ENCODE results near the gene KRT7.
"Not testable (repeated sequence)": the region's sequence is repeated elsewhere in the genome, so short reads cannot be mapped to it uniquely, and the experiment has no call there.

Gene KRT7

DNA sequence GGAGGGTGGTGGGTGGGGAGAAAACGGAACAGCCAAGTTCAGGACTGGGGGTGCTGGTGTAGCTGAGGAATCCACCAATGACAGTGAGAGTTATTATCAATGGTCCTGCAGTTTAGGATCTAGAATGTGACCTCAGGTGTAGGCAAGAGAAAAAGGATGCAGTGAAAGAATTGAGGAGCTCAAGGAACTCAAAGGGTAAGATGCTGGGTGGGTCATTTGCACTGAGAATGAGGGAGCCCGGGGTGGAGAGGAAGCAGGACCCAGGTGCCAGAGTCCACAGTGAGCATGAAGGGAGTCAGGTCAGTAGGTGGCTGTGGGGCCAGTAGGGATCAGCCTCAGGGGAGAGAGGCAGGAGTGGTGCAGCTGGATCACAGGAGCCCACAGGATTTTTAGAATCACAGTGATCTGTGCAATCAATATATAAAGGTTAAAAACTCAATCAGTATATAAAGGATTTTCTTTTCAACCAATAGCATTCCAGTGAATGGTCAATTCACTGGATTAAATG lies 3.2 kb upstream of the KRT7 start:
- no peak for DNase-seq (ENCODE audit: low spot score)

DNA sequence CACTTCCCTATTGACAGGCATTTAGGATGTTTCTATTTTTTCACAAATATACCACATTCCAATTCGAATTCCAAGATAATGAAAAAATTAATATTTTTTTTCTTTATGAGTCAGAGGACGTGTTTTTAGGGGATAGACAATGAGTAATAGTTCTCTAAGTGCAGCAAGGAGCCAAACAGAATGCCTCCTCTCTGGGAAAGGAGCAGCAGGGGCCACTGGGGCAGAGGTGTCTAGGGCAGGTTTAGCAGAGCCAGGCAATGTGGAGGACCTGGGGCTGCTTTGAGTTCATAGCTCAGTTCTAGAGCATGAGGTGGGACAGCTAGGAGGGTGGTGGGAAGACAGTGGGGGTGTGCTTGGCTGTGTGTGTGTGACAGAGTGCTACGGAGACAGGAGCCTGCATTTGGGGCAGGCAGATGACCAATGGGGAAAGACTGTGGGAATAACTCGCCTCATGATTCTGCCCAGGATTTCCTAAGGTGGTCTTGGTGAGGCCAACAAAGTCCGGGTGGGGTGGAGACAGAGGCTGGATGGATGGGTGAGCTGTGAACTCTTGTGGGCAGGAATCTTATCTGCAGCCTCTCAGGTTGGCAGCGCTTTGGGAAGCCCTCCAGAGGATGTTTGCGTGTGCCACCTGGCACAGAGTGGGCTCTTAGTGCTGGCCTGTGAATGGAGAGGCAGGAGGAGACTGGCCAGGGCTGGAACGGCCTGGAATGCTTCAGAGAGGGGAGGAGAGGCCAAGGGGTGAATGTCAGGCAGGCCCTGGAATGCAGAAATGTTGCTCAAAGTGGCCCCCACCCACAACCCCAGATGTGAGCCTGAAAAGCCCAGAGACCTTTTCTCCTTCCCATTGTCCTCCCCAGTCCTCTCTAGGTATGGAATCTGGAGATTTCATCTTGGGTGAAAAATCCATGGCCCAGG lies 2.4 kb upstream of the KRT7 start:
- DNase-seq (ENCODE audit: low spot score) = peak; percentile 85

DNA sequence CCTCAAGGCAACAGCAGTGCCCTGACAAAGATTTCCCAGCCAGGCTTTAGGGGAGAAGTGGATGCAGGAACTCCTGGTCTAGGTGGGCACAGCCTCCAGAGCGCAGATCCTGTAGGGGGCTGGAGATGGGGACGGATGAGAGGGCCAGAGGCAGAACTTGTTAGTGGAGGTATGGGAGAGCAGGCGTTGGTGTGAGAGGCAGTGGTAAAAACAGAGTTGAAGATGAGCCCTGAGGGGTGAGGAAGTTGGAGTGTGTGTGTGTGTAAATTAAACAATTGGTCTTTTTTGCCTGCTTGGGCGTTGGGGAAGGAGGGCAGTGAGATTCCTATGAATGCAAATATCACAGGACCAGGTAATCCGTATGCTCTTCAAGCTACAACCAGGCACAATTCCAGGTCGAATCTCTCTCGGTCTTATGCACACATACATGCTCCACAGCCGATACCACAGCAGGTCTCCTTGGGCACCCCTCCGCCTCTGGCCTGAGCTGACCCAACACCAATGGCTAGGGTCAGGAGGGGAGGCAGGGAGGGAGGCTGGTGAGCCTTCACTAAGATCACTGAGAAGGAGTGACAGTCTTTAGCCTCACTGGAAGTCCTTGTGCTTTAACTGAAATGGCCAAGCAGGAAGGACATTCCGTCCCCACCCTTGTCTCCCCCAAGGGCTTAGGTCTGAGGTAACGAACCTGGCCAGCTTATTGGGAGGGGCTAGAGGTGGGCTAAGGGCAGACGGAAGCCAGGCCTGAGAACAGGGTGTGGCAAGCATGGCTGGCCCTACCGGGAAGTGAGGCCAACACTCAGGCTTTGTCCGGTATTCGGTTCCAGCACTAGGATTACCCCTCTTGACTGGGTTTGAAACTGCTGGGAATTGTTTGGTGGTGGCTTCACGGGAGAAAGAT lies 1.5 kb upstream of the KRT7 start:
- DNase-seq (ENCODE audit: low spot score) = peak; percentile 59

DNA sequence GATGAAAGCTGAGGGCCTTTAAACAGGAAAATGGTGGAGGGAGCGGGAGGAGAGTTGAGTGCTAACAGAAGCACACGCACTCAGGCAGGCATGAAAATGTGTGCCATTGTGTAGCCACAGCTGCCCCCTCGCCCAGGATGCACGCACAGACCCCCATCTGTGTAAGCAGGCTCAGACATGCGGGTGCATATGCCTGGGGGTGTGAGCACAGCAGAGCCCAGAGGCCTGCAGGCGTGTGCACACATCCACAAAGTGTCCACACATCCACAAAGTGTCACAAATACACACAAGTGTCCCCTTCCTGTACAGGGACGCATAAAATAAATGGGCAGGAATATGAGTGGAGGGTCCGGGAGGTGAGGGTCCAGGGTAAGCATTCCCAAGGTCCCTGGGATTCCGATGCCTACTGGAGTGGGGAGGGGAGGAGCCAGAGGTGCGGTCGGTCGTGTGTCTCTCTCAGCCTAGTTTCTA lies 805 bp upstream of the KRT7 start:
- DNase-seq (ENCODE audit: low spot score) = no peak

DNA sequence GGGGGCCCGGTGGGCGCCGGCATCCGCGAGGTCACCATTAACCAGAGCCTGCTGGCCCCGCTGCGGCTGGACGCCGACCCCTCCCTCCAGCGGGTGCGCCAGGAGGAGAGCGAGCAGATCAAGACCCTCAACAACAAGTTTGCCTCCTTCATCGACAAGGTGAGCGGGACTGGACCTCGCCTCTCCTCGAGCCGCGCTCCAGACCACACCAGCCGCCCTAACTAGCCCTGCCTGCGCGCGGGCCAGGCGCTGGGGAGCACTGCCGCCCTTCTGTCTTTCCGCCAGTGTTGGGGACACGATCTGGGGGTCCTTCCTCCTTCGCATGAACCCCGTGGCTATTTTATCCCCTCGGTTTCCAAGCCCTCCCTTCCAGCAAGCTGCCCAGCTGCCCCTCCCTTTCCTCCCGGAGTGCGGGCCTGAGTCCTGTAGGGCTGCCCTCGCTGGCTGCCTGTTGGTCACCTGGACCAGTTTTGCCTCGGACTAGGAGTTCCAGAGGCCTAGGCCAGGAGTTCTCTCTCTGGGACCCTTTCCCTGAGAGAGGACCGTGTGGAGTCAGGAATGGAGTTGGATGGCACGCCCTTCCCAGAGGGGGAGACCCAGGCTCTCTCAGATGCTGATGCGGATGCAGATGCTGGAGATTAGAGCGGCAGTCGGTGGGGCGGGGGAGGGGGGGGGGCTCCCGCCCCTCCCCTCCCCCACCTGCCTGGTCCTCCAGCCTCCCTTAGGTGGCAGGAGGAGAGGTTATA lies 592 bp downstream of the KRT7 start:
- no peak for DNase-seq (ENCODE audit: low spot score)

DNA sequence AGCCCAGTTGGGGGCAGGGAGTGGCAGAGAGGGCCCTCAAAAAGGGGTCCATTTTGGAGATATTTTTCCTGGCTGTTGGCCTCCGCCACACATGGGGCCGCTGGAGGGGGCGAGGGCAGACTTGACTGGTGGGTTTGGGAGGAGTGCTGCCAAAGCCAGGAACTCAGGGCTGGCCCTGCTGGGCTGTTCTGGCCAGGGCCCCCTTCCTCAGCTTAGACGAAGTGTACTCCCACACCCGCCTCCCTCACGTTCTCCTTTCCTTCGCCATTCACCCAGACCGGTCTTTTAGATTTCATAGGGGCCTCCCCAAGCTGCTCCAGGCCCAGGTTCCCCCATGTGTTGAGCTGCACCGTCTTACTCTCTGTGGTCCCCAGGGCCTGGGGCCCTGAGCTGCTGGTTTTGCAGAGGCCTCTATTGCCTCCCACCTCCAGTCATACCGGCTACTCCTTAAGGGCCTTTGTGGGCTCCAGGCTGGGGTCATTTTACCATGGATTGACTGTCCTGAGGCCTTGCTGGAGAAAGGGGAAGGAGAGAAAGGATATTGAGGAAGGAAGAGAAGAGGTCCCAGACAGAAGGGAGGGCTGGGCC lies 1.3 kb downstream of the KRT7 start:
- no peak for DNase-seq (ENCODE audit: low spot score)

DNA sequence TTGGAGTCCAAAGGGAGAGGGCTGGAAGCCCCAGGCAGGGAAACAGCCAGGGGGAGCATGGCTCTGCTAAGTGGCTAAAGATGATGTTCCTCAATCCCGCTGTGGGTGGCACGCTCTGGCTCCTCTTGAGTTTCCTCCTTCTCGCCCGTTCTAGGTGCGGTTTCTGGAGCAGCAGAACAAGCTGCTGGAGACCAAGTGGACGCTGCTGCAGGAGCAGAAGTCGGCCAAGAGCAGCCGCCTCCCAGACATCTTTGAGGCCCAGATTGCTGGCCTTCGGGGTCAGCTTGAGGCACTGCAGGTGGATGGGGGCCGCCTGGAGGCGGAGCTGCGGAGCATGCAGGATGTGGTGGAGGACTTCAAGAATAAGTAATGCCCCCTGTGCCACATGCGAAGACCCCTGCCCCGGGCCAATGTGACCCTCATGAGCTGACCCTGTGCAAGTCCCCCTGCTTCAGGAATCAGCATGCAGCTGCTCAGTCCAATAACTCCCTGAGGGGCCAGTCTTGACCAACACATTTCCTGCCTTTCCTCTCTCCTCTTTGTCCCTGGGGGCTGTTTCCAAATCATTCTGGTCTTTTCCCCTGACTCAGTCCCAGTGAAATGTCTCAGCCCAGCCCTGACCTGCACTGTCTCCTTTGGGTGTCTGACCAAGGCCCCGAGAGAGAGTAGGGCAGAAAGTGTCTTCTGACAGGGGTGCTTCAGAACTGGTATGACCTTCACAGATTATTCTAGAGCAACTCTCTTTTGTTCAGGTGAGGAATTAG lies 2.1 kb downstream of the KRT7 start:
- DNase-seq (ENCODE audit: low spot score) = no peak

DNA sequence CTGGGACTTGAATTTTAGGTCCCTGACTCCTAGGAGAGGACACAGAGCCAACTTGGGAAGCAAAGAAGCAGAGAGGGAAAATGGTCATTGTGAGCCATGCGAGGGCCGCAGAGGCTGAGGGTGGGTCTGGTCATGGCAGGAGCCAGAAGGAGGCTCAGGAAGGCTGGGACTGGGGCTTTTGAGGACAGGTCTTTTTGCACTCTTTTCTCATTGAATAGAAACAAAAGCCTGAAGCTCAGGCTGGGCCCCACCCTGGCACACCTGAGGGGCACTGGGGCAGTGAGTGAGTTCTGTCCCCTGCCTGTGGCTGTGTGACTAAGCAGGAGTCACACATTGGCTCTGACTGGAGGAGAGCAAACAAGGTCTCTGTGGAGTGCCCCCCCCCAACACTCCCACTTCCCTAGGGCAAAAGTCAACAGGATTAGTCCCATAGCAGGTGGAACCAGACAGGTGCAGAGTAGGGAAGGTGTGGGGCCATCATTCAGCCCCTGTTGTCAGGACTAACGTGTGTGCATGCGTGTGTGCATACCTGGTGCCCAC lies 2.8 kb downstream of the KRT7 start:
- peak; percentile 94 for DNase-seq (ENCODE audit: low spot score)

DNA sequence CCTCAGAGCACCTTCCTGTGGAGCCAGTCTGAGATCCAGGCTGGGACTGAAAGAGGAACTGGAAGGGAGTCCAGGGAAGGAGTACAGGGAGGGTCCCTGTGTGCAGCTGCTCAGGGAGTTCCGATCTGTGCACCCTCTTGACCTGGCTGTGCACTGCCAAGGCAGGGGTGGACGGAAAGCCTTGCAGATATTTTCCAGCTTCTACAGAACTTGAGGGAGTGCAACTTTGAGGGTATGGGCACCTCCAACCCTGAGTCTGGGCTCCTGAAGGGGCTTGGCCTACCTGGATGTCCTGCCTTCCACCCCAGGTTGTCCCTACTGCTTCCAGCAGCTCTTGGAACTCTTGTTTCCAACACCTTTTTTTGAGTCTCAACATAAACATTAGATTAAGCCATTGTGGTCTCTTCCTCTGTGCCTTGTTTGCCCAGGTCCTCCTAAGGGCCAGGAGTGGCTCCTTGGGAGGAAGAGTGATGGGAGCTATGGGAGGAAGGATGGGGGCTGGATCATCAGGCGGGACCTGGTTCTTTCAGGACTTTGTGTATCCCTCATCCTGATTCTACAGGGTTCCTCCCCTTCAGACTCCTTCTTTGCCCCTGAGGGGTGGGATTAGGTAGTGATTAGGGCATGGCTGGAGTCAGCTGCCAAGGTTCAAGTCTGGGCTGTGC lies 3.5 kb downstream of the KRT7 start:
- no peak for DNase-seq (ENCODE audit: low spot score)

DNA sequence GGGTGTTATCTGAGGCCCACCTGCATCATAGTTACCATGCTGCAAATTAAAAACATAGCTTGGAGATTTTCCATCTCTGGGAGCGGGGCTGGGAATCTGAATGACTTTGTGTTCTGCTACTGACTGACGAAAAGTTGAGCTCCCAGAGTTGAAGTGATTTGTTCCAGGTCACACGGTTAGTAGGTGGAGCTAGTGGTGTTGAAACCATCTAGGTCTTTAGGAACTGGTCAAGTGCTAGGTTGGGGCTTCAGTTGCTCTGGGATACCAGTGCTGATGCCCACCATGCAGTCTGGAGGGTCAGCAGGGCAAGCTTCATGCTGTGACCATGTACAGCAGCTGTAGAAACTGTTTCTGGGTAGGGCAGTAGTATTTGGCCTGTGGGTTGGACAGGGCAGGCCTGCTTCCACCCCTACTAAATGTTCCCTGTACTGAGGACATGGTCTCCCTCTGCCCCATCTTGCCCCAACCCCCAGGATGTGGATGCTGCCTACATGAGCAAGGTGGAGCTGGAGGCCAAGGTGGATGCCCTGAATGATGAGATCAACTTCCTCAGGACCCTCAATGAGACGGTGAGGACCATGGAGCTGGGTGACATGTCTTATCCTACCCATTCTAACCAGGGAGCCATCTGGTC lies 5.3 kb downstream of the KRT7 start:
- DNase-seq (ENCODE audit: low spot score) = no peak

DNA sequence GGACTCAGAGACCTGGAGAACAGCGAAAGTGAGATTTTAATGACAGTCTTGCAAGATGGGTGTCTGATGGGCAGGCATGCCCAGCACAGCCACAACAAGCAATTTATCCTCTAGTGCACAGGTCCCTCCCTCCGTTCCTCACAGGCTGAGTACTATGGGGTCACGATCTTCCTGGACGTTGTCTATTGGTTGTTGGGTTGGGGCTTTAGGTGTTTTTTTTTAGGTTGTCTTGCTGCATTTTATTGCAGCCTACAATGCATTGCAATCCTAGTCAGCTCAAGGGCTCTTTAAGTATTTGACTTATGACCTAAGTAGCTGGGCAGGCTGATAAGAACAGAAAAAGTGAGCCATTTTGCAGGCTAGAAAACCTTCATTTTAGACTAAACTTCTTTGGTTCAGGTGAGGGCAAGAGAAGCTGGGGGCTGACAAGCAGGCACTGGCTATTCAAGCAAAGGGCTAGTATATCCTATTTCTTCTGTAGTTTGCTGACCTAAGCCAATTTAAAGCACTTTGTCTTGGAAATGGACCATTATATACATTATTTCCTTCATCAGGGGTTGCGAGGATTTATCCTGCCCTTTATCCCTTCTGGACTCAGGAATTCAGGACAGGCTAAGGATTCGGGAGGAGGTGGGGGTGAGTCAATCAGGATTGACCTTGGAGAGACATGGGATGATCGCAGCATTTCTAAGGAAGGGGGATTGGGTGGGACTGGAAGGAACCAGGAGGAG lies 6.0 kb downstream of the KRT7 start:
- no peak for DNase-seq (ENCODE audit: low spot score)

DNA sequence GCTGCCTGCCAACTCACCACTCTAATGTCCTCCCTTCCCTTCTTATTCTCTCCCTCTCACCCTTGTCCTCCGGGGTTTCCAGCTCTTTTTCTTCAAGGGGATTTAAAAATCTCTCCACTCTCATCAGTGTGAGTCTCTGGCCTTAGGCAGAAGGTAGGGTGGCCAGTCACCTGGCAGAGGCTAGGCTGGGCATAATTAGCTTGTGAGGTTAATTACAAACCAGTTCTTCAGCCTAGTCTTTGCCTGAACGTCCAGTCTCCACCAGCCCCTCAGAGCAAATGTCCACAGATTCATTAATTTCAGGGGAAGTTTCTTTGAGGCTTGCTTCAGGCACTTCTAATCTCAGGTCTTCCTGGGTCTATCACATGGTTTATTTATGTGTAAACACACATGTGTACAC lies 6.7 kb downstream of the KRT7 start:
- no peak for DNase-seq (ENCODE audit: low spot score)

DNA sequence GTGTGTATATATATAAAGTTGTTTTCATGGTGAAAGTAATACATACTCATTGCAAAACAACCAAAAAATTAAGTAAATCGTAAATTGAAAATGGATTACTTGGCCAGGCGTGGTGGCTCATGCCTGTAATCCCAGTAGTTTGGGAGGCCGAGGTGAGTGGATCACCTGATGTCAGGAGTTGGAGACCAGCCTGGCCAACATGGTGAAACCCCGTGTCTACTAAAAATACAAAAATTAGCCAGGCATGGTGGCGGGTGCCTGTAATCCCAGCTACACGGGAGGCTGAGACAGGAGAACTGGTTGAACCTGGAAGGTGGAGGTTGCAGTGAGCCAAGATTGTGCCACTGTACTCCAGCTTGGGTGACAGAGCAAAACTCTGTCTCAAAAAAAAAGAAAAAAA lies 7.2 kb downstream of the KRT7 start:
- not testable (repeated sequence) for DNase-seq (ENCODE audit: low spot score)

DNA sequence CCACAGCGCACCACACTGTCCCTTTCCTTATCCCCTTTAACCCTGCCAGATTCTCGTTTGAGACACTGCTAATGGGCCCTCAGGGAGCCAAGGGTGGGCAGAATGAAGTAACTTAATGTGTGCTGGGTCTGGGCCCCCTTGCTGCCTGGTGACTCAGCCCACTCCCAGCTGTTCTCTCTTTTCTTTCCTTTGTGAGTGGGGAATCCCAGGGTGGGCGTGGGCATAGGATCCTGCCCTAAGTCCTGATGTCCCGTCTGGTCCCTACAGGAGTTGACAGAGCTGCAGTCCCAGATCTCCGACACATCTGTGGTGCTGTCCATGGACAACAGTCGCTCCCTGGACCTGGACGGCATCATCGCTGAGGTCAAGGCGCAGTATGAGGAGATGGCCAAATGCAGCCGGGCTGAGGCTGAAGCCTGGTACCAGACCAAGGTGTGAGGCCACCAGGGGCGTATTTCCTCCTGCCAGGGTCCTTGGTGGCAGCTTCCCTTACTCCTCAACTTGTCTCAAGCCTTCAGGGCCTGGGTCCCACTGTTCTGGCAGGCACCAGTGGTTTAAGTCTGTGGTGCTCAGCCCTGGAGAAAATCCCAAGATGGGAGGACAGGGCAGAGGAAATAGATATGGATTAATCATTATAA lies 8.3 kb downstream of the KRT7 start:
- DNase-seq (ENCODE audit: low spot score) = no peak

DNA sequence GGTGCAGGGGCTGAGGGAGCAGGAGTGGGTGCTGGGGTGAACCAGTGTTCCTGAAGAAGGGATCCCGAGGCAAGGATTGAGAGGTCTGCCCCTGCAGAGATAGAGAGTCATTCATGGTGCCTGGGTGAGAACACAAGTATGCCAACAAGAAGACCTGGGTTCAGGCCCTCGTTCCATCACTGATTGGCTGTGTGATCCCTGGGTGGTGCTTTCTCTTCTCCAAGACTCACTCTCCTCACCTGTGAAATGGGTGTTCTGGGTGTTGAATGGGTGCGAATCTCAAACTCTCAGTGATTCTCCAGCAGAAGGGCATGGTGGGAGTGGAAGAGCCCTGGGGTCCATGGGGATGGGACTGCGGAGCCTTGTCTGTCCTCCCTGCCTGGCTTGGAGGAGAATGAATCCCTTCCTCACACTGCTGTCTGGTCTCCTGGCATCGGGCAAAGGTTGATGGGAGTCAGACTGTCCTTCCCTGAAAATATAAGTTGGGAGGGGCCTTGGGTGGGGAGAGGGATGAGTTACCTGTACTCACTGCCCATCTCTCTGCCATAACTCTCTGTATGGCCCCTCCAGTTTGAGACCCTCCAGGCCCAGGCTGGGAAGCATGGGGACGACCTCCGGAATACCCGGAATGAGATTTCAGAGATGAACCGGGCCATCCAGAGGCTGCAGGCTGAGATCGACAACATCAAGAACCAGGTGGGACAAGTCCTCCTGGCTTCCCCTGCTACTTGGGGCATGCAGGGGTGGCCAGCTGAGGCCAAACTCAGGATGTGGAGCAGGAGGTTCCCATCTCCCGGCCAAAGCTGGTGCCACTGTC lies 9.6 kb downstream of the KRT7 start:
- DNase-seq (ENCODE audit: low spot score) = no peak

DNA sequence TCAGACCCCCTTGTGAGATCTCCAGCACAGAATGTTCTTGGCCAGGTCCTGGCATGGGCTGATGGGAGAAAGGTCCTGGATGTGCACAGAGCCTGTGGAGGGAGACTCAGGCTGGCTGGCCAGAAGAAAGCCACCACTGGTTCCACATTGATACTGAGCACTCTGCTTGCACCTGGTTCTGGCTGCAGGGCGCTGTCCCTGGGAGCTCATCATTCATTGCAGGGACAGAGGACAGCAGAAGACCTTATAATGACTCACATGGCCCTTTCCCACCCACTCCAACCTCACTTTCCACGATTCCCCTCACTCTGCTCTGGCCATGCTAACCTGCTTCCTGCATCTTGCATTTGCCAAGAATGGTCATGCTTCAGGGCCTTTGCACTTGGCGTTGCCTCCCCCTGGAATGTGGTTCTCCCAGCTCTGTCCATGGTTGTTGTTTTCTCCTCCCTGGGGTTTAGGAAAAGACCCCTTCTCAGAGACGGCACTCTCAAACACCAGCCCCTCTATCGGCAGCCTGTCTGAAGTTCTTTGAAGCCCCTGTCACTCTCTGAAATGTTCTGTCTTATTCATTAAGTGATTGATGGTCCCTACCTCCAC lies 10.3 kb downstream of the KRT7 start:
- peak; percentile 84 for DNase-seq (ENCODE audit: low spot score)
